Neural cell (in vitro differentiated cells): ENCODE data around the gene SMPD3.

ENCODE experiments used
- EP300 ChIP-seq: fragments of 450-650 bp; conservative IDR thresholded peaks from 2 replicates; pipeline ENCODE4 v1.6.1; 2014; ENCODE audit warnings: antibody characterized with exemption, mild to moderate bottlenecking, moderate library complexity; ENCODE audit not compliant: poor library complexity, severe bottlenecking
- EZH2 ChIP-seq: fragments of 200-600, 300-800 bp; shearing (Covaris generic), sonication (generic); IDR thresholded peaks from 2 replicates; pipeline ENCODE4 v1.6.1; 2014; ENCODE audit warnings: antibody characterized with exemption, low read length, borderline replicate concordance, mild to moderate bottlenecking; ENCODE audit not compliant: insufficient read depth, poor library complexity, severe bottlenecking
- POLR2AphosphoS5 ChIP-seq: IDR thresholded peaks from 2 replicates; pipeline ENCODE4 v1.6.1; 2012
- RAD21 ChIP-seq: fragments of 450-650 bp; conservative IDR thresholded peaks from 2 replicates; pipeline ENCODE4 v1.6.1; 2014; ENCODE audit warnings: antibody characterized with exemption, mild to moderate bottlenecking, moderate library complexity
- SMC3 ChIP-seq: fragments of 450-650 bp; conservative IDR thresholded peaks from 2 replicates; pipeline ENCODE4 v1.6.1; 2014; ENCODE audit warnings: antibody characterized with exemption, mild to moderate bottlenecking, moderate library complexity; ENCODE audit not compliant: poor library complexity
- TAF1 ChIP-seq: IDR thresholded peaks from 2 replicates; pipeline ENCODE4 v1.6.1; 2012; ENCODE audit warnings: low read depth
- TF ChIP-seq, protein P1 (sequence below): fragments of 450-650 bp; IDR thresholded peaks from 2 replicates; pipeline ENCODE4 v1.5.1; 2014; ENCODE audit warnings: antibody characterized with exemption, mild to moderate bottlenecking, moderate library complexity; ENCODE audit not compliant: poor library complexity, severe bottlenecking
- TF ChIP-seq, protein P2 (sequence below): IDR thresholded peaks from 2 replicates; pipeline ENCODE4 v1.6.1; 2012; ENCODE audit warnings: borderline replicate concordance

DNA sequence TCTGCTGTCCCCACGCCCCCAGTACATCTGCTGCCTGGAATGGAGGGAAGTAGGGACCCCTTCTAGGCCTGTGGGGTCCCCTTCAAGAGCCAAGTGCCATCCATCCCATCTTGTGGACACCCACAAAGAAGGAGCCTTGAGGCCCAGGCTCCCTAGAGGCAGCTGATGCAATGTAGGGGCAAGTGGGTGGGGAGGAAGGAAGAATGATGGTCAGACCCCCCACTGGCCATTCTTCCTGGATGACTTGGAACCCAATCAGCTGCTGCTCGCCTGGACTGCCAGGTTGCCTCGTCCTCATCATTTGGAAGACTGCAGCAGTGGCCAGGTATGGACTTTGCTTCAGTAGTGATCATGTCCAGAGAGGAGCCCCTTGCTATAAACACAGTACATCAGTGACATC is 48.9 kb downstream of the SMPD3 start:
- TF ChIP-seq, protein P1, sequence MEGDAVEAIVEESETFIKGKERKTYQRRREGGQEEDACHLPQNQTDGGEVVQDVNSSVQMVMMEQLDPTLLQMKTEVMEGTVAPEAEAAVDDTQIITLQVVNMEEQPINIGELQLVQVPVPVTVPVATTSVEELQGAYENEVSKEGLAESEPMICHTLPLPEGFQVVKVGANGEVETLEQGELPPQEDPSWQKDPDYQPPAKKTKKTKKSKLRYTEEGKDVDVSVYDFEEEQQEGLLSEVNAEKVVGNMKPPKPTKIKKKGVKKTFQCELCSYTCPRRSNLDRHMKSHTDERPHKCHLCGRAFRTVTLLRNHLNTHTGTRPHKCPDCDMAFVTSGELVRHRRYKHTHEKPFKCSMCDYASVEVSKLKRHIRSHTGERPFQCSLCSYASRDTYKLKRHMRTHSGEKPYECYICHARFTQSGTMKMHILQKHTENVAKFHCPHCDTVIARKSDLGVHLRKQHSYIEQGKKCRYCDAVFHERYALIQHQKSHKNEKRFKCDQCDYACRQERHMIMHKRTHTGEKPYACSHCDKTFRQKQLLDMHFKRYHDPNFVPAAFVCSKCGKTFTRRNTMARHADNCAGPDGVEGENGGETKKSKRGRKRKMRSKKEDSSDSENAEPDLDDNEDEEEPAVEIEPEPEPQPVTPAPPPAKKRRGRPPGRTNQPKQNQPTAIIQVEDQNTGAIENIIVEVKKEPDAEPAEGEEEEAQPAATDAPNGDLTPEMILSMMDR, result no peak
- no peak for TF ChIP-seq EZH2
- no peak for TF ChIP-seq RAD21
- no peak for TF ChIP-seq EP300
- no peak for TF ChIP-seq POLR2AphosphoS5
- no peak for TF ChIP-seq SMC3
- TF ChIP-seq, protein P2, sequence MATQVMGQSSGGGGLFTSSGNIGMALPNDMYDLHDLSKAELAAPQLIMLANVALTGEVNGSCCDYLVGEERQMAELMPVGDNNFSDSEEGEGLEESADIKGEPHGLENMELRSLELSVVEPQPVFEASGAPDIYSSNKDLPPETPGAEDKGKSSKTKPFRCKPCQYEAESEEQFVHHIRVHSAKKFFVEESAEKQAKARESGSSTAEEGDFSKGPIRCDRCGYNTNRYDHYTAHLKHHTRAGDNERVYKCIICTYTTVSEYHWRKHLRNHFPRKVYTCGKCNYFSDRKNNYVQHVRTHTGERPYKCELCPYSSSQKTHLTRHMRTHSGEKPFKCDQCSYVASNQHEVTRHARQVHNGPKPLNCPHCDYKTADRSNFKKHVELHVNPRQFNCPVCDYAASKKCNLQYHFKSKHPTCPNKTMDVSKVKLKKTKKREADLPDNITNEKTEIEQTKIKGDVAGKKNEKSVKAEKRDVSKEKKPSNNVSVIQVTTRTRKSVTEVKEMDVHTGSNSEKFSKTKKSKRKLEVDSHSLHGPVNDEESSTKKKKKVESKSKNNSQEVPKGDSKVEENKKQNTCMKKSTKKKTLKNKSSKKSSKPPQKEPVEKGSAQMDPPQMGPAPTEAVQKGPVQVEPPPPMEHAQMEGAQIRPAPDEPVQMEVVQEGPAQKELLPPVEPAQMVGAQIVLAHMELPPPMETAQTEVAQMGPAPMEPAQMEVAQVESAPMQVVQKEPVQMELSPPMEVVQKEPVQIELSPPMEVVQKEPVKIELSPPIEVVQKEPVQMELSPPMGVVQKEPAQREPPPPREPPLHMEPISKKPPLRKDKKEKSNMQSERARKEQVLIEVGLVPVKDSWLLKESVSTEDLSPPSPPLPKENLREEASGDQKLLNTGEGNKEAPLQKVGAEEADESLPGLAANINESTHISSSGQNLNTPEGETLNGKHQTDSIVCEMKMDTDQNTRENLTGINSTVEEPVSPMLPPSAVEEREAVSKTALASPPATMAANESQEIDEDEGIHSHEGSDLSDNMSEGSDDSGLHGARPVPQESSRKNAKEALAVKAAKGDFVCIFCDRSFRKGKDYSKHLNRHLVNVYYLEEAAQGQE, result no peak
- no peak for TF ChIP-seq TAF1
